Pulmonary artery endothelial cell (primary cell): Measurements from ENCODE around the gene ZNF215. TPM values are rescaled to one million over a fixed set of nuclear protein-coding genes. Genes with fewer than 3 reads are reported as not detected.
"Not testable (repeated sequence)": the region's sequence is repeated elsewhere in the genome, so short reads cannot be mapped to it uniquely, and the experiment has no call there.

Experiments used
- DNase-seq: peaks from one replicate; pipeline ENCODE4 v3.0.0-alpha.2; 2011; ENCODE audit warnings: low read depth, low spot score
- total RNA-seq: library from RNA; depleted of rRNA; stranded (reverse); fragments of >200 nt; gene quantifications from 2 replicates; pipeline ENCODE4 v1.2.3, GENCODE V29; 2014

The ZNF215 gene
- total RNA-seq, 1 donor from 2014 or later = 4.6 TPM

GRCh38 chr11:6932145-6932544 lies 5.9 kb downstream of the ZNF215 start:
- DNase-seq = no peak

GRCh38 chr11:6941970-6942369 lies 15.7 kb downstream of the ZNF215 start:
- DNase-seq = no peak

- no peak for DNase-seq
Measured at GRCh38 chr11:6943131-6943530, 16.9 kb downstream of the ZNF215 start.

GRCh38 chr11:6954248-6954647 lies 28.0 kb downstream of the ZNF215 start:
- DNase-seq = not testable (repeated sequence)

- DNase-seq = no peak
Measured at GRCh38 chr11:6962141-6962540, 35.9 kb downstream of the ZNF215 start.

- DNase-seq = no peak
Measured at GRCh38 chr11:6962673-6963072, 36.4 kb downstream of the ZNF215 start.

- no peak for DNase-seq
Measured at GRCh38 chr11:6968816-6969215, 42.6 kb downstream of the ZNF215 start.

GRCh38 chr11:6969854-6970253 lies 43.6 kb downstream of the ZNF215 start:
- not testable (repeated sequence) for DNase-seq

GRCh38 chr11:6979365-6979764 lies 53.1 kb downstream of the ZNF215 start:
- DNase-seq = no peak

GRCh38 chr11:6986487-6986886 lies 60.3 kb downstream of the ZNF215 start:
- no peak for DNase-seq

GRCh38 chr11:6988506-6988905 lies 62.3 kb downstream of the ZNF215 start:
- DNase-seq = no peak

- DNase-seq = no peak
Measured at GRCh38 chr11:6991227-6991626, 65.0 kb downstream of the ZNF215 start.

- no peak for DNase-seq
Measured at GRCh38 chr11:6992026-6992425, 65.8 kb downstream of the ZNF215 start.

- DNase-seq = no peak
Measured at GRCh38 chr11:6992457-6993417, 66.5 kb downstream of the ZNF215 start.

GRCh38 chr11:6995703-6996102 lies 69.5 kb downstream of the ZNF215 start:
- no peak for DNase-seq

- DNase-seq = no peak
Measured at GRCh38 chr11:7004482-7004881, 78.3 kb downstream of the ZNF215 start.

Other genes with a start within 250 kb of the ZNF215 start
- 75.5 and 91.9 TPM in 2 replicates for gene MRPL17, start 243.1 kb upstream of the ZNF215 start, total RNA-seq
- 0.07 TPM in 2 replicates for gene OR2AG2, start 154.4 kb upstream of the ZNF215 start, total RNA-seq
- under 0.01 TPM in 1 of 2 replicates, not detected in the other for gene OR2AG1, start 143.4 kb upstream of the ZNF215 start, total RNA-seq
- gene OR6A2, start 126.7 kb upstream of the ZNF215 start, total RNA-seq = 0.07 and 0.20 TPM in 2 replicates
- not detected in 2 replicates for gene OR10A5, start 80.7 kb upstream of the ZNF215 start, total RNA-seq
- gene OR10A2, start 63.4 kb upstream of the ZNF215 start, total RNA-seq = not detected in 2 replicates
- not detected in 2 replicates for gene OR10A4, start 49.8 kb upstream of the ZNF215 start, total RNA-seq
- 0.07 and 0.18 TPM in 2 replicates for gene OR2D2, start 33.9 kb upstream of the ZNF215 start, total RNA-seq
- not detected in 2 replicates for gene OR2D3, start 5.4 kb upstream of the ZNF215 start, total RNA-seq
- gene ZNF214, start 93.9 kb downstream of the ZNF215 start, total RNA-seq = 2.0 and 4.1 TPM in 2 replicates
- 0.21 and 0.40 TPM in 2 replicates for gene NLRP14, start 94.1 kb downstream of the ZNF215 start, total RNA-seq
- 0.04 and 0.20 TPM in 2 replicates for gene RBMXL2, start 162.6 kb downstream of the ZNF215 start, total RNA-seq